ENCODE data around the gene RNF169.
A peak's percentile ranks its signal among the peaks of the same experiment; 100 is the strongest.

RNF169 gene

GRCh38 chr11:74739546-74740270 lies 8.9 kb upstream of the RNF169 start:
- Histone ChIP-seq H3K27ac (no peak overlapping the region), H3K27me3 (ENCODE audit: insufficient read depth, low read depth, severe bottlenecking) (peaks cover 3% of the 10 kb centered on the region), H3K36me3 (no peaks in the 10 kb centered on the region), H3K9me3 (ENCODE audit: severe bottlenecking) (no peaks in the 10 kb centered on the region), H3K4me3 (ENCODE audit: low read depth, low read length) (no peak overlapping the region)
- DNase-seq = peak; percentile 50
- TF ChIP-seq, protein P1, sequence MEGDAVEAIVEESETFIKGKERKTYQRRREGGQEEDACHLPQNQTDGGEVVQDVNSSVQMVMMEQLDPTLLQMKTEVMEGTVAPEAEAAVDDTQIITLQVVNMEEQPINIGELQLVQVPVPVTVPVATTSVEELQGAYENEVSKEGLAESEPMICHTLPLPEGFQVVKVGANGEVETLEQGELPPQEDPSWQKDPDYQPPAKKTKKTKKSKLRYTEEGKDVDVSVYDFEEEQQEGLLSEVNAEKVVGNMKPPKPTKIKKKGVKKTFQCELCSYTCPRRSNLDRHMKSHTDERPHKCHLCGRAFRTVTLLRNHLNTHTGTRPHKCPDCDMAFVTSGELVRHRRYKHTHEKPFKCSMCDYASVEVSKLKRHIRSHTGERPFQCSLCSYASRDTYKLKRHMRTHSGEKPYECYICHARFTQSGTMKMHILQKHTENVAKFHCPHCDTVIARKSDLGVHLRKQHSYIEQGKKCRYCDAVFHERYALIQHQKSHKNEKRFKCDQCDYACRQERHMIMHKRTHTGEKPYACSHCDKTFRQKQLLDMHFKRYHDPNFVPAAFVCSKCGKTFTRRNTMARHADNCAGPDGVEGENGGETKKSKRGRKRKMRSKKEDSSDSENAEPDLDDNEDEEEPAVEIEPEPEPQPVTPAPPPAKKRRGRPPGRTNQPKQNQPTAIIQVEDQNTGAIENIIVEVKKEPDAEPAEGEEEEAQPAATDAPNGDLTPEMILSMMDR (IDR thresholded peaks at IDR 0.05; ENCODE audit: low read depth, low read length) = peak; percentile 86

- Histone ChIP-seq H3K36me3 (no peaks in the 10 kb centered on the region), H3K27me3 (ENCODE audit: insufficient read depth, low read depth, severe bottlenecking) (no peaks in the 10 kb centered on the region), H3K27ac (no peak overlapping the region), H3K4me3 (ENCODE audit: low read depth, low read length) (no peak overlapping the region), H3K9me3 (ENCODE audit: severe bottlenecking) (no peaks in the 10 kb centered on the region)
- TF ChIP-seq, protein P1 (IDR thresholded peaks at IDR 0.05; ENCODE audit: low read depth, low read length) = no peak
- DNase-seq = no peak
These were observed 6.6 kb upstream of the RNF169 start for GRCh38 chr11:74742070-74742469.

- Histone ChIP-seq H3K27ac (no peak overlapping the region), H3K36me3 (no peaks in the 10 kb centered on the region), H3K4me3 (ENCODE audit: low read depth, low read length) (no peak overlapping the region), H3K9me3 (ENCODE audit: severe bottlenecking) (no peaks in the 10 kb centered on the region), H3K27me3 (ENCODE audit: insufficient read depth, low read depth, severe bottlenecking) (no peaks in the 10 kb centered on the region)
- TF ChIP-seq, protein P1 (IDR thresholded peaks at IDR 0.05; ENCODE audit: low read depth, low read length) = no peak
- no peak for DNase-seq
These were observed 5.0 kb upstream of the RNF169 start for GRCh38 chr11:74743640-74744039.

DNA sequence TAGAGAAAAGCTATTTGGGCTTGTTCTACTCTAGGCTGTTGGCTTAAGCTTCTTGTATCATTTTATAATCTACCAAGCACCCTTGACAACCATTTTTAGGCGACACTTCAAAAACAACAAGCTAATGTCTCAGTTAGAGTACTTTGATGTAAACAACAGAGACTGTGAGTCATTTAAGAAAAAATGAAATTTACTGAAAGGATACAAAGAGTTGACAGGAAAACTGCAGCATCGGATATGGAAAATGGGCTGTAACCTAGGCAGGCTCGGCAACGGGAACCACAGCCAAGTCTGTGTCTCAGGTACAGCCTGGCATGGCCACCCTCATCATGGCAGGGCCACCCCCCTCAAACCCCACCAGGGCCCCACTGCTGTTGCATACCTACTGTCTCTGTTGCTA lies 4.4 kb upstream of the RNF169 start:
- DNase-seq = no peak
- TF ChIP-seq, protein P1 (IDR thresholded peaks at IDR 0.05; ENCODE audit: low read depth, low read length) = no peak
- Histone ChIP-seq H3K4me3 (ENCODE audit: low read depth, low read length) (no peak overlapping the region), H3K27ac (no peak overlapping the region), H3K9me3 (ENCODE audit: severe bottlenecking) (no peaks in the 10 kb centered on the region), H3K27me3 (ENCODE audit: insufficient read depth, low read depth, severe bottlenecking) (no peaks in the 10 kb centered on the region), H3K36me3 (no peaks in the 10 kb centered on the region)

- Histone ChIP-seq H3K27ac (peak overlapping the region; percentile 58), H3K9me3 (ENCODE audit: severe bottlenecking) (no peaks in the 10 kb centered on the region), H3K27me3 (ENCODE audit: insufficient read depth, low read depth, severe bottlenecking) (no peaks in the 10 kb centered on the region), H3K36me3 (peaks cover 2% of the 10 kb centered on the region; the same call in 1 of the 2 replicates), H3K4me3 (ENCODE audit: low read depth, low read length) (no peak overlapping the region)
- peak; percentile 33 for DNase-seq
- TF ChIP-seq, protein P1 (IDR thresholded peaks at IDR 0.05; ENCODE audit: low read depth, low read length) = no peak
These were observed 1.8 kb upstream of the RNF169 start for GRCh38 chr11:74746868-74747267.

All from WERI-Rb-1 (cell line).